AG08395 (cell line): Measurements from ENCODE around the gene BAD.

Experiments
- DNase-seq: peaks from one replicate; pipeline ENCODE4 v3.0.0; 2012; ENCODE audit warnings: mixed read lengths, low spot score

The BAD gene

DNA sequence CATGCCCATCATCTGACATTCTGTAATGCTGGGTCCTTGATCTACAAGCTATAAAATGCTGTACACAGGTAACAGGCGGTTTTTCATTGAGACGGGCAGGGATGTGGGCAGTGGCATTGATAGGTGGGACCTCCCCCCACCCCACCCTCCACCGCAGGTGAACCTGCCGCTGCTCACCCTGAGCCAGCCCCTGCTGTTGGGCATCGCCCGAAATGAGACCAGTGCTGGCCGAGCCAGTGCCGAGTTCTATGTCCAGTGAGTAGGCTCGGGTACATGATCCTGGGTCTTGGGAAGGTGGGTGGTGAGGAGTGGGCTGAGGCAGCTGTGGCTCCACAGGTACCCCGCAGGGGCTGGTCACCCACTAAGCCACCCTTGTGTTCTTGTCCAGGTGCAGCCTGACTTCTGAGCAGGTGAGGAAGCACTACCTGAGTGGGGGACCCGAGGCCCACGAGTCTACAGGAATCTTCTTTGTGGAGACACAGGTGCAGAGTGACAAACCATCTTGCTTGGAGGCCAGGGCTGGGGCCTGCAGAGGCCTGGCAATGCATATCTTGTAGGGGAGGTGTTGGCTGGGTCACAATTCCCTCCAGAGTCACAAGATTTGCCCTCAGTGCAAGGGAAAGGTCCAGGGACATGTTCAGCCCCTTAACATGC lies 55.2 kb downstream of the BAD start:
- DNase-seq = no peak

DNA sequence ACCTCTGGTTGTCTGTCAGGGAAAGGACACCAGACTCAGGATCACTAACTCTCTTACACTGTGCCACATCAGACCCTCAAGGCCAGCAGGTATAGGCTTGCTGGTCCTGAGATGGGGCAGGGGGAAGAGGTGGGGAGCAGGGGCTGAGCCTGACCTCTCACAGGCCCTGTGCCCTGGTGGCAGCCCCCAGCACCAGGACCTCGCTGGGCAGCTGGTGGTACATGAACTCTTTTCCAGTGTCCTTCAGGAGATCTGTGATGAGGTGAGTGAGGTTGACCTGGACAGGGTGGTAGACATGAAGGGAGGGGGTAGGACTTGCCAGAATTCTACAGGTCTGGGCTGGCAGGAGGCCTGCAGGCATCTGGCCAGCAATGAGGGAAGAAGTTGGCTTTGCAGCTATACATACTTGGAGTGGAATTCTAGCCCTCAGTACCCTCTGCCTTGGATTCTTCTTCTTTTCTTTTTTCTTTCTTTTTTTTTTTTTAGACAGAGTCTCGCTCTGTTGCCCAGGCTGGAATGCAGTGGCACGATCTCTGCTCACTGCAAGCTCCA lies 57.0 kb downstream of the BAD start:
- no peak for DNase-seq

DNA sequence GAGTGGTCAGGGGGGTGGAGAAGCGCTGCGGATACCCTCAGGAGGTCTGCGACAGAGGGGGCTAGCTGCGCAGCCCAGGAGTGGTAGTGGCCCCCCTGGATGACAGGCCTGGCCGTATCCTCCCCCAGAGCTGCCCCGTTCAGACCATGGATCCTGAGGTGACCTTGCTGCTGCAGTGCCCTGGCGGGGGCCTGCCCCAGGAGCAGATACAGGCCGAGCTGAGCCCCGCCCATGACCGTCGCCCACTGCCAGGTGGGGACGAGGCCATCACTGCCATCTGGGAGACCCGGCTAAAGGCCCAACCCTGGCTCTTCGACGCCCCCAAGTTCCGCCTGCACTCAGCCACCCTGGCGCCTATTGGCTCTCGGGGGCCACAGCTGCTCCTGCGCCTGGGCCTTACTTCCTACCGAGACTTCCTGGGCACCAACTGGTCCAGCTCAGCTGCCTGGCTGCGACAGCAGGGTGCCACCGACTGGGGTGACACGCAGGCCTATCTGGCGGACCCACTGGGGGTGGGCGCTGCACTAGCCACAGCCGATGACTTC lies 57.9 kb downstream of the BAD start:
- no peak for DNase-seq

DNA sequence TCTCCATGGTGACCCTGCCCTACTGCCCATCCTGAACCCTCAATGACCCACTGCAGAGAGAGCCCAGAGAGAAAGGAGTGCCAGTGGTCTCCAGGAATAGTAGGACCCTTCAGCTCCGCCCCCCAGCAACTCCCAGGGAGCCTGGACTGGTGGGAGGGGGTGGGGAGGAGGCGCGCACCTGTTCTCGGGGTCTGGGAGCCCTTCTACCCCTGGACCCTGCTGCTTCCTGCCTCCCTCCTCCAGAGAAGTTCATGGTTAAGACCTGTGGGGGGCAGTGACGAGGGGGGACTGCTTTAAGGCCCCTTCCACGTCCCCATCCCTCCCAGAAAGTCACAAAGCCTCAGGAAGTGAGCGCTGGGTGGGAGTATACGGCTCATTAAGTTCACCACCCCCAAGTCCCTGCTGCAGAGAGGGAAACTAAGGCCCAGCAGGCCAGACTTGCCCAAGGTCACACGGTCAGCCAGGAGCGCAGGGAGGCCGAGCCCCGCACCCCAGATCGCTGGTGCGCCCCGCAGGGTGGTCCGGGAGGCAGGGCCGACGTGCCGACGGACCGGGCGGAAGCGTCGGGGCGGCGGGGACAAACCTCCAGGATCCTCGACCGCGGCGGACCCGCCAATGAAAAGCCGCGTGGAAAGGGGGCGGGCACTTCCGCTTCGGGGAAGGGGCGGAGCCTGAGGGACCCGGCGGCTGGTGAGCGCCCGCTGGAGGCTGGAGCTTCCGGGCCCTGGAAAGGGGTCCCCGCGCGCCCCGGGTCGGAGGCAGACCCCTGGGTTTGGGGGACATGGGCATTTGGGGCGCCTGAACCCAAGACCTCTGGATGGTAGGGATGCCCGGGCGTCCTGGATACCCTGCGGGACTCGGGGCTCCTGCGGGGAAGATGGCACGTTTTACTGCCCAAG lies 58.6 kb downstream of the BAD start, which contains the start of the genes NUDT22 and TRPT1:
Gene NUDT22 (plus strand): TSS at position 667 of the 899 bp plus-strand sequence. CDS start 379 bp downstream, outside the sequence.
Gene TRPT1 (minus strand): TSS at position 579 of the 899 bp plus-strand sequence. CDS start 326 bp downstream, at position 253.
- DNase-seq = peak; percentile 92

DNA sequence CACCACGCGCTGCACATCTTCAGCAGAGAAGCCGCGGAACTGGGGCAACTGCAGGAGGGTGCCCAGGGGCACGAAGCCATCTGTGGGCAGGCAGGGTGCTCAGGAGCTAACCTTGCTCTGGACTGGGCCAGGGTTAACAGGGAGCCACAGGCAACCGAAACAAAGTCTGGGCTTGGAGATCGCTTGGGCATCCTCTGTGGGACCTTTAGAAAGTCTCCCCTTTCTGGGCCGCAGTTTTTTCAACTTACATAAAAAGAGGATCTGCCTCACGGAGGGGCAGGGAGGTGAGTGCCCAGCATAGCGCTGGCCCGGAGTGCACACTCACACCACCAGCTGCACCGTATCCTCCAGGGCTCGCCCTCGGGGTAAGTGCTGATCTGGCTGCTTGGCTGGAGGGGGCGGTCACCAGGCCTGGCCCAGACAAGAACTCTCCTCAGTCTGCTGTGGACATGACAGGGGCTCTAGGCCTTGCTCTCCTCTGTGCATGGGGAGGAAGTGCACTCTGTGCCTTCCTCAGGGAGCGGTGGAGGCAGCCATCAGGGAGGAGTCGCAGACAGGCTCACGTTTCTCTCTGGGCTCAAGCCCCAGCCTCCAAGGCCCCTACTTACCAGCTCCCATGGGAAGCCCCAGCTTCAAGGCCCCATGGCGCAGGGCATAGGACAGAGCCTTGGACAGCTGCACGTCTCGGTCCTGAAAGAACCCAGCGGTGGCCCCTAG lies 59.4 kb downstream of the BAD start:
- no peak for DNase-seq

DNA sequence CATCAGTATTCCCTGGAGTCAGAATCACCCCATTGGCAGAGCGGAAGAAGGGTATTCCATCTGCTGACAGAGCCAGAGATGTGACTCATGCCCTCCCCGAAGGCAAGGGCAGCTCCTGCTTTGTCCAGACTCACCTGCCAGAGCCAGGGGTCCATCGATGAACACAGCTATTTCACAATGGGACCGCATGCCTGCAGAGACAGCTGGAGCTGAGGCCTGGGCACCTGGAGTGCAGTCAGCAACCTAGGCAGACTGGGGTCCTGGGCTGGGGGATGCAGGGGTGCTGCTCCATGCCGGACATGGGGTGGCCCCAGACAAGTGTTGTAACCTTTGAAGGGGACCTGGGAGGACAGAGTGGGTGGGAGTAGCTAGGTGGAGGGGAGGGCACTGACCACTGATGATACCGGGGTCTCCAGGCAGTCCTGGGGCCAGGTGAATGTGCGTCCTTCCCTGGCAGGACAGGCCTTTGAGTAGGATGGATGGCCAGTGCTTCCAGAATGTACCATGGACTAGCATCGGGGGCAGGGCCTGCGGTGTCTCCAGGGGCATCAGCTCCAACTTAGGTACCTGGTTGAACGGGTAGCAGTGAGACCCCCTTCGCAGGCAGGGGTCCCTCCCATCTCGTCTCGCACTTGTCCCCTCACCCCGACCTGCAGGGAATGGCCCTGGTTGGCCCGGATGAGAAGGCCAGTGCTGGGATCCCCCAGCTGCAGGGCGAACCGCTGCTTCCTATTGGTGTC lies 60.1 kb downstream of the BAD start:
- no peak for DNase-seq

DNA sequence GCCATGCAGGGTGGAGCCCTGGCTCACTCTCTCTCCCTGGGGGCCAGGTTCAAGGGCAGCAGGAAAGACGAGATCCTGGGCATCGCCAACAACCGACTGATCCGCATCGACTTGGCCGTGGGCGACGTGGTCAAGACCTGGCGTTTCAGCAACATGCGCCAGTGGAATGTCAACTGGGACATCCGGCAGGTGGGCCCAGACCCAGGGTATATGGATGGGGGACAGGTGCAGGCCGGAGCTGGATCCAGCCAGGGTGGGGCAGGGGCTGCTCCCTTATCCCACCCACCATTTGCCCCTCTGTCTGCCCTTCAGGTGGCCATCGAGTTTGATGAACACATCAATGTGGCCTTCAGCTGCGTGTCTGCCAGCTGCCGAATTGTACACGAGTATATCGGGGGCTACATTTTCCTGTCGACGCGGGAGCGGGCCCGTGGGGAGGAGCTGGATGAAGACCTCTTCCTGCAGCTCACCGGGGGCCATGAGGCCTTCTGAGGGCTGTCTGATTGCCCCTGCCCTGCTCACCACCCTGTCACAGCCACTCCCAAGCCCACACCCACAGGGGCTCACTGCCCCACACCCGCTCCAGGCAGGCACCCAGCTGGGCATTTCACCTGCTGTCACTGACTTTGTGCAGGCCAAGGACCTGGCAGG lies 61.3 kb downstream of the BAD start:
- DNase-seq = no peak

DNA sequence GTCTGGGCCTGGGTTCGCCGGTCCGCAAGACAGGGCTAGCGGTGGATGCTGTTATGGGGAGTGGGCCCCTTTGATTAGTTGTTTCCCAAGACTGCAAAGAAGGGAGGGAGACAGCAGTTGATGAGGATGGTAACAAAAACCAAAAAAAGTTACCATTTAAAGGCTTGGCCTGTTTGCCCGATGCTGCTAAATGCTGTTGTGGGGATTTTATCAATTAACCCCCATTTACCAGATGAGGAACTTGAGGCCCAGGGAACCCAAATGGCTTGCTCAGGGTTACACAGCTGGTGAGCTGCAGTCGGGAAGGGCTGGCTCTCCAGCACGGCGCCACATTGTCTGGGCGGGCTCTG lies 61.8 kb downstream of the BAD start:
- no peak for DNase-seq

DNA sequence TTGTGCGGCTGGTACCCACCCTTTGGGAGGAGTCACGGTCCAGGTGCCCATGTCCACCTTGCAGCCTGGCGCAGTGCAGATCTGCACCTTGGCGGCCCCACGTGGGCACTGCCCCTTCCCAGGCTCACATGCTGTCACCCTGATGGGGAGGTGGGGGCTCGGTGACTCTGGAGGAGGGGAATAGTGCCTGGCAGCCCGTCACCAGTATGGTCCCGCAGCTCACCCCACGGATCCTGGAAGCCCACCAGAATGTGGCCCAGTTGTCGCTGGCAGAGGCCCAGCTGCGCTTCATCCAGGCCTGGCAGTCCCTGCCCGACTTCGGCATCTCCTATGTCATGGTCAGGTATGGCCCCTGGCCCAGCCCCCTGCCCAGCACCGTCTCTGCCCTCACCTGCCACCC lies 63.7 kb downstream of the BAD start:
- DNase-seq = no peak

DNA sequence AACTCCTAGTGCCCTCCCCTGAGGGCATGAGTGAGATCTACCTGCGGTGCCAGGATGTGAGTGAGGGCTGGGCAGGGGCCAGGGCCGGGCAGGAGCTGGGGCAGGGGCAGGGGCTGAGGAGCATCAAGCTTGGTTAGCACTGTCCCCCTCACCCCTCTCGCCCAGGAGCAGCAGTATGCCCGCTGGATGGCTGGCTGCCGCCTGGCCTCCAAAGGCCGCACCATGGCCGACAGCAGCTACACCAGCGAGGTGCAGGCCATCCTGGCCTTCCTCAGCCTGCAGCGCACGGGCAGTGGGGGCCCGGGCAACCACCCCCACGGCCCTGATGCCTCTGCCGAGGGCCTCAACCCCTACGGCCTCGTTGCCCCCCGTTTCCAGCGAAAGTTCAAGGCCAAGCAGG lies 64.2 kb downstream of the BAD start:
- no peak for DNase-seq
